Sigmoid colon (tissue), 7 donors: ENCODE data around the gene GSAP. TPM values are rescaled to one million over a fixed set of nuclear protein-coding genes. Genes with fewer than 3 reads are reported as not detected.

Source experiments
- DNase-seq: peaks from one replicate; pipeline ENCODE4 v3.0.0-alpha.2; 2019
- H3K27ac ChIP-seq, 4 donors: fragments of 200-600 bp; sonication (generic); one replicate each; pipeline ENCODE4 v1.5.1; 2016 to 2019; ENCODE audit warnings: mild to moderate bottlenecking in 1 of 4
- H3K27me3 ChIP-seq, 3 donors: fragments of 200-600 bp; sonication (generic); one replicate each; pipeline ENCODE4 v1.5.1; 2019; ENCODE audit warnings: mild to moderate bottlenecking in 1 of 3
- H3K36me3 ChIP-seq, 4 donors: fragments of 200-600 bp; sonication (generic); one replicate each; pipeline ENCODE4 v1.5.1; 2016 to 2019
- H3K4me1 ChIP-seq, 4 donors: fragments of 200-600 bp; sonication (generic); one replicate each; pipeline ENCODE4 v1.5.1; 2017 to 2019
- H3K4me3 ChIP-seq, 4 donors: fragments of 200-600 bp; sonication (generic); one replicate each; pipeline ENCODE4 v1.5.1; 2017 to 2019; ENCODE audit warnings: mild to moderate bottlenecking in 2 of 4, moderate library complexity in 1 of 4
- H3K9me3 ChIP-seq, 4 donors: fragments of 200-600 bp in 3 of 4; sonication (generic) in 3 of 4; one replicate each; pipeline versions ENCODE4 v1.5.1 to v1.6.1; 2013 to 2019
- CTCF ChIP-seq, 4 experiments: fragments of 450-650 bp in 3 of 4; fragments of 200-600 bp in 1 of 4; IDR thresholded peaks; one replicate each; pipeline ENCODE4 v1.5.1; 2016 to 2019; ENCODE audit warnings: antibody characterized with exemption in 4 of 4, mild to moderate bottlenecking in 3 of 4, moderate library complexity in 2 of 4
- EP300 ChIP-seq, 4 donors: sonication (generic); formaldehyde crosslinking; IDR thresholded peaks; one replicate each; pipeline ENCODE4 v1.6.1; 2017; ENCODE audit warnings: antibody characterized with exemption in 4 of 4
- POLR2A ChIP-seq, 2 donors: fragments of 450-650 bp; IDR thresholded peaks; one replicate each; pipeline ENCODE4 v1.6.1; 2016; ENCODE audit warnings: antibody characterized with exemption in 2 of 2, mild to moderate bottlenecking in 2 of 2, moderate library complexity in 2 of 2
- POLR2AphosphoS5 ChIP-seq, 4 donors: sonication (generic); formaldehyde crosslinking; IDR thresholded peaks; one replicate each; pipeline ENCODE4 v1.6.1; 2017; ENCODE audit warnings: antibody characterized with exemption in 4 of 4
- WGBS, 2 donors: extraction: QIAGEN DNeasy Blood & Tissue Kit; methylation state at CpG; one replicate each; pipeline ENCODE4 v1.1.7; 2013; 5-methylcytosine and 5-hydroxymethylcytosine counted together
- intact Hi-C: fragments of 100-400 bp; cut with DNase I; formaldehyde crosslinking; loops from one replicate; pipeline ENCODE4 v1.15.1; 2023
- polyA plus RNA-seq, 3 donors: library from polyadenylated mRNA; stranded (reverse); fragments of 200-250 nt; gene quantifications; one replicate each; pipeline ENCODE4 v1.2.3, GENCODE V29; 2013
- total RNA-seq, 4 donors: library from RNA; depleted of rRNA; stranded (reverse); fragments of >200 nt; gene quantifications; one replicate each; pipeline ENCODE4 v1.1.0, GENCODE V29; 2016
- donor health status: healthy with polysubstance abuse.
- donor health status: Bipolar disorder and iron deficiency.
- donor health status: healthy.

Gene GSAP
- total and polyA plus RNA-seq, 7 donors, result 3.6 to 30.2 (median 15.1) TPM

- Histone ChIP-seq H3K36me3 (peaks cover 0 to 15% (median 0%) of the 10 kb centered on the region in 4 donors), H3K4me3 (no peak overlapping the region), H3K4me1 (peaks cover 0 to 29% (median 12%) of the 10 kb centered on the region in 4 donors), H3K27me3 (no peaks in the 10 kb centered on the region), H3K27ac (no peak overlapping the region), H3K9me3 (no peaks in the 10 kb centered on the region)
- no peak for DNase-seq
- TF ChIP-seq CTCF (IDR thresholded peaks at IDR 0.05), result no peak
- TF ChIP-seq EP300 (IDR thresholded peaks at IDR 0.05), result no peak
- TF ChIP-seq POLR2AphosphoS5 (IDR thresholded peaks at IDR 0.05), result no peak
- TF ChIP-seq POLR2A (IDR thresholded peaks at IDR 0.05), result no peak
- intact Hi-C loops, result no loop called here
- 32 to 65% methylated on average over 2 of the region's 2 CpGs for WGBS, 2 donors
Measured at GRCh38 chr7:77354484-77354883, 61.7 kb downstream of the GSAP start.

- H3K4me1 ChIP-seq, result peaks cover 0 to 34% (median 17%) of the 10 kb centered on the region in 4 donors
- intact Hi-C loops, result no loop called here
- DNase-seq, result no peak
- TF ChIP-seq POLR2A (IDR thresholded peaks at IDR 0.05), result no peak
- TF ChIP-seq CTCF (IDR thresholded peaks at IDR 0.05), result no peak
- TF ChIP-seq POLR2AphosphoS5 (IDR thresholded peaks at IDR 0.05), result no peak
- TF ChIP-seq EP300 (IDR thresholded peaks at IDR 0.05), result no peak
- no peaks in the 10 kb centered on the region for H3K27me3 ChIP-seq
- H3K4me3 ChIP-seq, result no peak overlapping the region
- WGBS, 2 donors, result 69 to 81% methylated on average over 6 of the region's 6 CpGs
- H3K9me3 ChIP-seq, result no peaks in the 10 kb centered on the region
- peaks cover 0 to 15% (median 0%) of the 10 kb centered on the region in 4 donors for H3K36me3 ChIP-seq
- H3K27ac ChIP-seq, result peak overlapping the region in 1 of 4 donors; percentile 47
Measured at GRCh38 chr7:77353911-77354310, 62.2 kb downstream of the GSAP start.

GRCh38 chr7:77353407-77353721, 62.8 kb downstream of the GSAP start:
- TF ChIP-seq POLR2A (IDR thresholded peaks at IDR 0.05), result no peak
- TF ChIP-seq CTCF (IDR thresholded peaks at IDR 0.05), result no peak
- TF ChIP-seq POLR2AphosphoS5 (IDR thresholded peaks at IDR 0.05), result no peak
- TF ChIP-seq EP300 (IDR thresholded peaks at IDR 0.05), result no peak
- no peak for DNase-seq
- no peaks in the 10 kb centered on the region for H3K27me3 ChIP-seq
- H3K36me3 ChIP-seq, result peaks cover 0 to 15% (median 0%) of the 10 kb centered on the region in 4 donors
- H3K4me1 ChIP-seq, result peaks cover 0 to 40% (median 22%) of the 10 kb centered on the region in 4 donors
- WGBS, 2 donors, result 54 to 83% methylated on average over 1 of the region's 1 CpG
- no peaks in the 10 kb centered on the region for H3K9me3 ChIP-seq
- H3K27ac ChIP-seq, result peak overlapping the region in 1 of 4 donors; percentile 47
- H3K4me3 ChIP-seq, result no peak overlapping the region
- intact Hi-C loops, result no loop called here

GRCh38 chr7:77352665-77353406, 63.3 kb downstream of the GSAP start:
- intact Hi-C loops, result no loop called here
- H3K36me3 ChIP-seq, result peaks cover 0 to 15% (median 0%) of the 10 kb centered on the region in 4 donors
- H3K4me1 ChIP-seq, result peaks cover 0 to 45% (median 27%) of the 10 kb centered on the region in 4 donors
- peak overlapping the region in 2 of 4 donors; percentile 44 to 47 for H3K27ac ChIP-seq
- H3K9me3 ChIP-seq, result no peaks in the 10 kb centered on the region
- 65 to 78% methylated on average over 4 of the region's 4 CpGs for WGBS, 2 donors
- TF ChIP-seq EP300 (IDR thresholded peaks at IDR 0.05) (no peak), POLR2AphosphoS5 (IDR thresholded peaks at IDR 0.05) (no peak)
- H3K4me3 ChIP-seq, result no peak overlapping the region
- DNase-seq, result no peak
- no peaks in the 10 kb centered on the region for H3K27me3 ChIP-seq

- Histone ChIP-seq H3K36me3 (peaks cover 0 to 7% (median 0%) of the 10 kb centered on the region in 4 donors), H3K27me3 (no peaks in the 10 kb centered on the region), H3K9me3 (no peaks in the 10 kb centered on the region), H3K4me1 (peaks cover 0 to 58% (median 32%) of the 10 kb centered on the region in 4 donors), H3K4me3 (no peak overlapping the region), H3K27ac (peak overlapping the region in 3 of 4 donors; percentile 10 to 47 (median 44))
- 38 to 77% methylated on average over 5 of the region's 5 CpGs for WGBS, 2 donors
- no peak for DNase-seq
- TF ChIP-seq EP300 (IDR thresholded peaks at IDR 0.05), result no peak
- no peak for TF ChIP-seq POLR2A (IDR thresholded peaks at IDR 0.05)
- TF ChIP-seq POLR2AphosphoS5 (IDR thresholded peaks at IDR 0.05), result no peak
- TF ChIP-seq CTCF (IDR thresholded peaks at IDR 0.05), result no peak
- intact Hi-C loops, result no loop called here
Measured at GRCh38 chr7:77351539-77352004, 64.6 kb downstream of the GSAP start.
